Activated CD4-positive, alpha-beta T cell treated with anti-CD3 and anti-CD28 coated beads, Interleukin-2, Interleukin-6, amounts not matched to agents 100 ng/mL and 50 ng/mL, durations not matched to agents 16 hours and 8 hours (primary cell): Measurements from ENCODE around the gene UTP3.
"Not testable (repeated sequence)": the region's sequence is repeated elsewhere in the genome, so short reads cannot be mapped to it uniquely, and the experiment has no call there.

Experiments used
- DNase-seq: peaks from one replicate; pipeline ENCODE4 v3.0.0-alpha.2; 2020

Gene UTP3, protein sequence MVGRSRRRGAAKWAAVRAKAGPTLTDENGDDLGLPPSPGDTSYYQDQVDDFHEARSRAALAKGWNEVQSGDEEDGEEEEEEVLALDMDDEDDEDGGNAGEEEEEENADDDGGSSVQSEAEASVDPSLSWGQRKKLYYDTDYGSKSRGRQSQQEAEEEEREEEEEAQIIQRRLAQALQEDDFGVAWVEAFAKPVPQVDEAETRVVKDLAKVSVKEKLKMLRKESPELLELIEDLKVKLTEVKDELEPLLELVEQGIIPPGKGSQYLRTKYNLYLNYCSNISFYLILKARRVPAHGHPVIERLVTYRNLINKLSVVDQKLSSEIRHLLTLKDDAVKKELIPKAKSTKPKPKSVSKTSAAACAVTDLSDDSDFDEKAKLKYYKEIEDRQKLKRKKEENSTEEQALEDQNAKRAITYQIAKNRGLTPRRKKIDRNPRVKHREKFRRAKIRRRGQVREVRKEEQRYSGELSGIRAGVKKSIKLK

DNA sequence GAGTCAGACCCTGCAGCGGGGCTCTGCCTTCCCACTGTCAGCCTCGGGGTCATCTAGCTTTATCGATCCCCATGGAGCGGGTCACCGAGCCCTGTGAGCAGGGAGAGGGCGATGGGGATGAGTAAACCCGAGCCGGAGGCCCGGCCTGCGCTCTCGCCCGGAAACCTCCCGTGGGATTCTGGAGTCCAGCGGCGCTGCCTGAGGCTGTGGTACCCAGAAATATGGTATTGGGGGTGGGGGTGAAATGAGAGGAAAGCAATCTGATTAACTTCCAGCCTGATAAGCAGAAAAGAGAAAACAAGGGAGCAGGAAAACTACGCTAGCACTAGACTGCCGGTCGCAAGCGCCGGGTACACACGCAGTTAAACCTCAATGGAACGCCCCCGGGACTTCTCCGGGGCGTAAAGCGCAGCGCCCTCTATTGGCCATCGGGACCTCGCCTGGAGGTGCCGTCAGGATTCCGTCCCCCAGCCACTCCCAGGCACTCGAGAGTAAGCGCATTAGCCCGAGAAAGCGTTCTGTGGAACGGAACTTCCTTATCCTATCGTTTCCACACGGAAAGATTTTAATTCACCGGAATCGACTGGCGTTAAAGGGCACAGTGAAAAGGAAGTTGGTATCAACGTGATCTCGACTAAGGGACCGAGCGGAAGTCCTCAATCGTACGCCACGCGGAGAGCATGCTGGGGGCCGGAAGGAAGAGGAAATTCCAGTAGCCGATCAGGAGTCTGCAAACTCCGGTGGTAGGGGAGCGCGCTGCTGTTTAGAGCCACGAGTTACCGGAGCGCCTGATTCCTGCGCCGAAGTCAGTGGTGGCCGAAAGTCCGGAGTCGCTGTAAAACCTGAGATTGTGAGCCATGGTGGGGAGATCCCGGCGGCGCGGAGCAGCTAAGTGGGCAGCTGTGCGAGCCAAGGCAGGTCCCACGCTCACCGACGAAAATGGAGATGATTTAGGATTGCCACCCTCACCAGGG, at the start of gene UTP3:
TSS of gene UTP3 (plus strand) at position 712 of the 974 bp plus-strand sequence. CDS start at position 858, 146 bp downstream.
- peak; percentile 95 for DNase-seq

DNA sequence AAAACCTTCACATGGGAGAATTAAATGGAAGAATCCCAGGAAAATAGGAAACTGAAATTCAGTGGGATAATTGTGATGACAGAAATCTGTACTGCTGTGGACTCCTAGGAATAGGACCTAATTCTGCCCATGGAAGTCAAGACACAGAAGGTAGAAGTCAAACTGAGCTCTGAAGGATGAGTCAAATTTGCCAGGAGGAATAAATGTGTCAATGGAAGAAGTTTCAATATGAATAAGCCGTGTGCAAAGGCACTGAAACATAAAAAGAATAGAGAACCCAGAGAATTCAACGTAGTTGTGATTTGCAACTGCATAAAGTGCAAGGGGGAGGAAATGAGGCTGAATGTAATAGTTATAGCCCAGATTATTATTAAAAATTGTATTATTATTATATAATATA, 48.1 kb upstream of the UTP3 start:
- DNase-seq, result peak; percentile 38

DNA sequence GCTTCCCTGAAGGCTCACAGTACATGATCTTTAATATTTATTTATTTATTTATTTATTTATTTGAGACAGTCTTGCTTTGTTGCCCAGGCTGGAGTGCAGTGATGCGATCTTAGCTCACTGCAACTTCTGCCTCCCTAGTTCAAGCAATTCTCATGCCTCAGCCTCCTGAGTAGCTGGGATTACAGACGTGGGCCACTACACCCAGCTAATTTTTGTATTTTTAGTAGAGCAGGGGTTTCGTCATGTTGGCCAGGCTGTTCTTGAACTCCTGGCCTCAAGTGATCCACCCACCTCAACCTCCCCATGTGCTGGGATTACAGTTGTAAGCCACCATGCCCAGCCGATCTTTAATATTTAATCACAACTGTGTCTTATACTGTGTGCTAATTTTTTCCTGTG, 37.6 kb upstream of the UTP3 start:
- DNase-seq, result not testable (repeated sequence)

DNA sequence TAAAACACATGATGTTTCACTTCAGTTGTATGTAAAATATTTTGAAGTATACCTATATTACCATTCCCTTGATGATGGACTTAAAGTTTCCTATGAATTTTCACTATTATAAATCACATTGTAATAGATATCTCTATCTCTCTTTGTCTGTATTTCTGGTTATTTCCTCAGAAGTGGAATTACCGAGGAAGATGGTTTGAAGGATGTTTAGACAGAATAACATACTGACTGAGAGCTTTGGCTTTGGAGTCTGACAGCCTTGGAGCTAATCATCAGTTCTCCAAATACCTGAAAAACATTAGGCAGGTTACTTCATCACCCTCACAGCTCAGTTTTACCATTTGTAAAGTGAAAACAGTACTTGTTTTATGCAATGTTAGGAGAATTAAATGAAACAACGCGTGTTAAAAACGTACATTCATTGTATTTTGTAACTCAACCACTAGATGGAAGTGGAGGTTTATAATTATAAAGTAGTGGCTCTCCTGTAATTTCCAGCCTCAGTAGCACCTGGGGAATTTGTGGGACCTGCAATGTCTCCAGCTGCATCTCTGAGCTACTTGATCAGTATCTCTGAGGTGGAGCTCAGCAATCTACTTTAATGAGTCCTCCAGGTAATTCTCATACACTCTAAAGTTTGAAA, 36.3 kb upstream of the UTP3 start:
- DNase-seq, result peak; percentile 34

DNA sequence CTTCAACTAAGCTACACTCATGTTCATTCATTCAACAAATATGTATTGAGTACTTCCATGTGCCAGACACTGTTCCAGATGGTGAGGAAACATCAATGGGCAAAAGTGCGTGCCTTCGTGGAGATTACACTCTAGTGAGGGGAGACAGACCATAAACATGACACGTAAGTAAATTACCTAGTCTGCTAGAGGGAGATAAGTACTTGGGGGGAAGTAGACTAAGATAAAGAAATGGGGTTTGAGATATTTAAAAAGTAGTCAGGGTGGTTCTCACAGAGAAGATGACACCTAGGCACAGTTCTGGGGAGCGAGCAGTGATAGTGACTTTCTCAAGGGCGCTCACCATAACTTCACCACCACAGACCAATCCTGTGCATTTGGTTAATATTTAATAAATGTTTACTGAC, 33.7 kb upstream of the UTP3 start:
- DNase-seq, result no peak

DNA sequence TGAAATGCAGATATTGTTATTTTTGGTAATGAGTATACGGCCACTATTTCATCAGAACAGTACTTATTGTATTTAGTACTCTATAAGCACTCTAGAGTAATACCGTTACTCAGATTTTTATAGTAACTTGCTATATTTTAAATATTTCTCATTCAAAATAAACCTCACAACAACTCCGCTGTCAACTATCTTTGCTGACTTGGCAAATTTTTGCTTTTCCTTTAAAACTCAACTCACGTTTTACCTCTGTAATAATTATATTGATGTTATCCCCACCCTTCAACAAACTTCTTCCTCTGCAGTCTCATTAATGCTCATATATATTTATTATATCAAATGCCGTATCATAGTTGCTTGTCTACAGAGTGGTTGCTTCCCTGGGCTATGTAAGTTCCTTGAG, 31.0 kb upstream of the UTP3 start:
- DNase-seq, result no peak

DNA sequence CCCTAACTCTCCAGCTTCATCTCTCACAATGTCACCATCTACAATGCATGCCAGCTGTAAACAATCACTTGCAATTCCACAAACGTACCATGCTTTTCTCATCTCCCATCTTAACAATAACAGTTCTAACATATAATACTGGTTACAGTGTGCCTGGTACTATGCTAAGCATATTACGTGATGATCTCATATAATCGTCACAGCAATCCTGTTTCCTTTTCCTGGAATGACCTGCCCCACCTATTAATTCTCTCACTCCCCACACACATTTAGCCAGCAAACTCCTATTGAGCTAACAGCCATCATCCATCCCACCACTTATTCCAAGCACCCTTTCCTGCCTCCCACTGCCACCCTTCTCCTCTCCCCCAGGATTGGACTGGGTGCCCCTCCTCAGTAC, 29.9 kb upstream of the UTP3 start:
- DNase-seq, result no peak

DNA sequence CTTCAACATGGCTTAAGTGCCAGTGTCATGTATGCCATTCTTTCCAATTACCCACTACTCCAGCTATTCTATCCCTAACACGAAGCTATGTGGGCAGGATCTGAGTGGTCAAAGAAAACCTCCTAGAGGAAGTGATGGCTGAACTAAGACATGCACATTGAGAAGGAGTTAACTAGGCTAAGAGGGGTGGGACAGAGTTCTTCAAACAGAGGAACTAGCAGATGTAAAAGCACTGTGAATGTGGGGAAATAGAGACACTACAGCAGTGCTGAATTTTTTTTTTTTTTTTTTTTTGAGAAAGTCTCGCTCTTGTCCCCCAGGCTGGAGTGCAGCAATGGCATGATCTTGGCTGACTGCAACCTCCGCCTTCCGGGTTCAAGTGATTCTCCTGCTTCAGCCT, 28.2 kb upstream of the UTP3 start:
- DNase-seq, result no peak

DNA sequence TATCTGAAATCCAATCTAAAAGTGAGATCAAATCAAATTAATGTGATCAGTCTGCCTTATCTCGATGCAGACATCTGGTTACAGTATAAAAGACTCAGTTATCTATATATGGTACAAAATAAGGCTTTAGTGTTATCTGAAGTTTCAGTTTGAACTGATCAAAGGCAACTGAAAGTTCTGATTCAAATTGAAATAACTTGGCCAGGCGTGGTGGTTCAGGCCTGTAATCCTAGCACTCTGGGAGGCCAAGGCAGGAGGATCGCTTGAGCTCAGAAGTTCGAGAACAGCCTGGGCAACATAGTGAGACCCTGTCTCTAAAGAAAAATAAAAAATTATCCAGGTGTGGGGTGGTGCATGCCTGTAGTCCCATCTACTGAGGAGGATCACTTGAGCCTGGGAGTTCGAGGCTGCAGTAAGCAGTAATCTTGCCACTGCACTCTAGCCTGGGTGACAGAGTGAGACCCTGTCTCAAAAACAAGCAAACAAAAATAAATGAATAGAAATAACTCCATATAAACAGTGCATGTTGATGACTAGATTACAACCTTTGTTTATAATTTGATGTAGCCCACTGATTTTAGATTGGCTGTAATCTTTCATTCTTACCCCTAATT, 26.9 kb upstream of the UTP3 start:
- DNase-seq, result peak; percentile 68

DNA sequence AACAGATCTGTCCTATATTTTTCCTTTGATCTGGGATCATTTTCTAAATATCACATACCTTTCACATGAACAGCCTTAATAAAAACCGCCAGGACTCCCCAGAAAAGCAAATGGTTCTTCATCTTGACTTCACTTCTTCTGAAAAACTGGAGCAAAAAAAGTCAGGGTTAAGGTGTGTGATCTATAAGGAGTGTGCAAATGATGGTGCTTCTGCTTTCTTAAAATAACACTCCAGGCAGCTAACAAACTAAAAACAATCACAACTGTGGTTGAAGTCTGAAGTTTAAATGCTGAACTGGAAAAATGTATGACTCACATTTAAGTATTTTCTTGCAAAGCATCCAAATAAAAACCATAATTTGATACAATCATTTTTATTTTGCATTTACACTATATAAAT, 22.0 kb upstream of the UTP3 start, which contains the start of gene JCHAIN:
TSS of gene JCHAIN (minus strand) at position 140 of the 400 bp plus-strand sequence. CDS start at position 122, 18 bp downstream.
- DNase-seq, result no peak

DNA sequence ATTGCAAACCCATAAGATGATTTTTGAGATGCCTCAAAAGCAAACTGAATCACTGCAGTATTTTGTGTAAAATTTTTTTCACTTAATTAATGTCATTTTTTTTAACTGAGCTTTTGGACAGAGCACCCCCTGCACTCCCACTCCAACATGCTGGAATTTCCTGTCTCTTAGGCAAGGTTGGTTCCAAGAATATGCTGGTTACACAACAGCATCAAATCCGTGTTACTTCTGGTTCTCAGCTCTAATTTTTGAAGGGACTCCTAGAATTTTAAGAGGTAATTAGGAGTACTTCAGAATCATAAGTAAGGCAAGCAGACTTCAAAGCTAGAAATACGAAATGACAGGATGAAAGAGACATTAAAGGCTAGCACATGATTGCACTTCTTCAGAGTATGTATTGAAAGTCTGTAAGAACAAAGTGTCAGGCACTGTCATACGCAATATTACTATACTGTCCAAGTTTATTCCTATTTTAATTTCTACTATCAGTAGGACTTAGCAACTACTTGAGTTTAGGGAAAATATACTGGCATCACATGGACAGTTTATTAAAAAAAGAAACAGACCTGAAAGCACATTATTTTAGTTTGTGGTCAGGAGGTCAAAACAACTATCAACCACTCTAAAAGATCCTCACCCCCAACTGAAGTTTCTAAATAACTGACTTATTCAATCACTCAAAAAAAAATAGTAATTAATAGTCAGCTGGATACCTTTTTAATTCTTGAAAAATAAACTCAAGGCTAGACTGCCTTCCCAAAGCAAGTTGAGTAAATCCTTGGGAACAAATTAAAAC, 20.4 kb upstream of the UTP3 start:
- no peak for DNase-seq

DNA sequence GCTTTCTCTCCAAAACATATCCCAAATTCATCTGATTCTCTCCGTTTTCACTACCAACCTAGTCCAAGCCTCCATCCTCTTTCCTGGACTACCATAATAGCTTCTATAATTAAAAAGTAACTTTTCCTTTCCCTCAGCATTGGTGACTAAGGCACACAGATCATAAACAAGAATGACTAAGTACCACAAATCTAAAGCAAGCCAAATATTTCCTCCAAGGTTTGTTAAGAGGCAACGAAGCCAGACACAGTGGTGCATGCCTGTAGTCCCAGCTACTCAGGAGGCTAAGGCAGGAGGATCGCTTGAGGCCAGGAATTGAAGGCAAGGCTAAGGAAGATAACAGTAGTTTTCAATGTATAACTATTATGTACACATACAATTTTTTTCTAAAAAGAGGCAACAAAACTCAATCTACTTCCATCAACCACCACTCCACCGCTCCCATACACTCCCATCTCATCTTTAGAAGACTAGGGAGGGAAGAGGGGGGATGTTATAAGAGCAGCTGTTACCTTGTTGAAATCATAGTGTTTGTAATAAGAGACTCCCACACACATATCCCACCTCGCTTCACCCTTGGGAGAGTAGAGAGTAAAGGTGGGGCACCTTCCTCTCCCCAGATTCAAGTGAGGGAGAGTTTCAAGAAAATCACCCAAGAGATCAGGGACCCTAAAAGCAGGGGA, 17.9 kb upstream of the UTP3 start:
- DNase-seq, result no peak

DNA sequence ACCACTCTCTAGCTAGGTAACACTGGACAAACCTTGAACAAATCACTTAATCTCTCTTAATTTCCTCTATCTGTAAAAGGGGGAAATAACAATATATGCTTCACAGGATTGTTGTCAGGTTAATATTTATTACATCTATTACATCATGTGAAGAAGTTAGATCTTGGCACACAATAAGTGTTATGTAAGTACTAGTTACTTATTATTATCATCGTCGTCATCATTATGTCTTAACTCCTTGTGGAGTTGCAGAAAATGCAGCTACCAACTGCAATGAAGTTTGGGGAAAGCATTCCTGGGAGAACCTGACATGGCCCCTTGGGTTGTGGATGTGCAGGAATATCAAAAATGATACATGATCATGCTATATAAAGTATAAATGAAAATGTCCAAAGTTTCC, 17.2 kb upstream of the UTP3 start:
- no peak for DNase-seq

DNA sequence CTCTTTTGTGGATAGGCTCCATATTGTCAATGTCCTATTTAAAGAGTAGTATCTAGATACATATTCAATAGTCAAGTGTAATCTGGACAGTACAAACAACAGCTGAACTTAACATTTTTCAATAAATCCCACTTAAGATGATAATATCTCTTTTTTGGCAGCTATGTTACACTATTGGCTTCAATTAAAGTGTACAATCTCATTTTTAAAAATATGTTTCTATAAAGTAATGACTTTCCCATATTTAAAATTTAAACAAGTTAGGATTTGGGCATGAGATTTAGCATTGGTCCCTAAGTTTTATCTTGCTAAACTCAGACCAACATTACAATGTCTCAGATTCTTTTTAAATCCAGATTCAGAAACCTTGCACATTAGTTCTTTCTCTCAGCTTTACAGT, 14.1 kb upstream of the UTP3 start:
- no peak for DNase-seq

DNA sequence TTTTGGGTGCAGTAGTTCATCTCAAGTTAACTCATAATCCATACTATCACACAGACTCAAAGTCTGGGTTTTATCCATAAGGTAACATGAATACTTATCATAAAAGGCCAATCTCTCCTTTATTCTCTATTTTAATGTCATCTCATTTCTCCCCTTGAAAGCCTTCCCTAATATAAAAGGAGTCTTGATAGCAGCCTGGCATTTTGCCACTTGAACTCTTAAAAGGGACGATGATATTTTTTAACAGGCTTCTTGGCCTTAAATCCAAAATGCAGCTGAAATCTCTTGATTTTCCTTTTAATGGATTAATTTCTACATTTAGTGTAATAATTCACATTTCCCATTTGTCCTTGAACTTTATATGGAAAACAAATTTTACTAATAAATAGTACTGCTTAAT, 13.6 kb upstream of the UTP3 start:
- DNase-seq, result no peak

DNA sequence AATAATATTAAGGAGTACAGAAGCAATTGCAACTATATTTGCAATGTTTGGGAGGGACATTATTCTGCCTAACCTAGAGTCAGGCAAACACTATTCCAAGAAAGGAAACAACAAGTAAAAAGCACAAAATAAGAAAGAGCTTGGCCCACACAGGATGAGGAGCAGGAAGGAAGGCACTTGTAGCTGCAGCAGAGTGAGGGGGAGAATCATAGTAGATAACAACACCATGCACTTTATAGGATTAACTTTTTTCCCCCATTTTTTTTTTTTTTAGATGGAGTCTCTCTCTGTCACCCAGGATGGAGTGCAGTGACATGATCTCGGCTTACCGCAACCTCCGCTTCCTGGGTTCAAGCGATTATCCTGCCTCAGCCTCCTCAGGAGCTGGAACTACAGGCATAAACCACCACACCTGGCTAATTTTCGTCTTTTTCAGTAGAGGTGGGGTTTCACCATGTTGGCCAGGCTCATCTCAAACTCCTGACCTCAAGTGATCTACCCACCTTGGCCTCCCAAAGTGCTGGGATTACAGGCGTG, 11.7 kb upstream of the UTP3 start:
- DNase-seq, result no peak

DNA sequence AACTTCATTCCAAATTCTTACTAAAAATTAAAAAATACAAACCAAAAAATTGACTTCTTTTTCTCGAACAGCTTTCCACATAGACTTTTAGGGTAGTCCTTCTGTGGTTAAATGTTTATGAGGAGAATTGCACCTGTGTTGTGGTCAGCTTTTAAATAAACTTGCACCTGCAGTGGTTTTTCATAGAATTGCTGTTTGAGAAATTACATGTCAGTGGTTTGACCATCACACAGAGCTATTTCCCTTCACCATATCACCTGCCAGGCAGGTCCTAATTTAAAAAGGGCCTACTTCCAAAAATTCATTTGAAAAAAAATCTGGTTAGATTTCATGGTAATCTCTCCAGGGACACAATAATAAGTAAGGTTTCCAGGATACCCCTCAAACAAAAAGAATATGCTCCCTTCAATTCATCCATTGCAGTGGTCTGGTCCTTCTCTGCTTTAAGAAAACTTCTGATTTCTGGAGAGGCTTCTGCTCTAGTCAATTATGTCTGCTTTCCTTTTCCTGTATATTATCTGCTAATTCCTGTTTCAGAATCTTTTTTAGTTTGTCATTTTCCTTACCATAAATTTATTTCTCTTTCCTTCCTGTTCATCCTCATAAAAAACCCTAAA, 9.8 kb upstream of the UTP3 start:
- no peak for DNase-seq

DNA sequence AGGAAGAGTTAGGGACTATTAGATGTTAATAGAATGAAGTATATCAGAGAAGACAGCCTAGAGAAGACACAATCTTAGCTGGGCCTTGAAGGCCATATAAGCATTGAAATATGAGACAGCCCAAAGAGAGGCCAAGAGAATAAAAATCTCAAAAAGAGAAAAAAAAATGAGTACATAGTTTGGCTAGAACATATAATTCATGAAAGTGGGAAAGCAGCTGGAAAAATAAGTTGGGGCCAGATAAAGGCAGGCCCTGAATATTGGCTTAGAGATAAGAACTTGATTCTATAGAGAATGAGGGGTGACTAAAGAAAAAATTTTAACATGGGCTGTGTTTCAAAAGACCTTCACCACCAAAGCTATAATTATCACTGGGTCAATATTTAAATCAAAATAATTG, 7.4 kb upstream of the UTP3 start:
- no peak for DNase-seq

DNA sequence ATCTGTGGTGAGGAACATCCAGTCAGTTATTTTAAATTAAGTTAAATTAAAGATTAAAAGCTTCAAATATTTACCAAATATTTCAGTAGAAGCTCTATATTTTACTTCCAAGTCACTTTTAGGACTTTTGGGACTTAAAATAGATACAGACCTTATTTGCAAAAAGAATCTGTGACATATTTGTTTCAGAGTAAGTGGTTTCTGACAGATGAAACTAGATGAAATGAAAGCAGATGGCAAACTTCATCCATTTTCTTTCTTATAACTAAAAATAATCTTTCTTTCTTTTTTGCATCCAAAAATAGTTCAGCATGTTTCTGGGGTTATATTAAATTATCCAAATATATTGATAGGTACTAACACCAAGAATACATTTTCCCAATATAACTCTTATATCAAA, 6.6 kb upstream of the UTP3 start:
- DNase-seq, result no peak

DNA sequence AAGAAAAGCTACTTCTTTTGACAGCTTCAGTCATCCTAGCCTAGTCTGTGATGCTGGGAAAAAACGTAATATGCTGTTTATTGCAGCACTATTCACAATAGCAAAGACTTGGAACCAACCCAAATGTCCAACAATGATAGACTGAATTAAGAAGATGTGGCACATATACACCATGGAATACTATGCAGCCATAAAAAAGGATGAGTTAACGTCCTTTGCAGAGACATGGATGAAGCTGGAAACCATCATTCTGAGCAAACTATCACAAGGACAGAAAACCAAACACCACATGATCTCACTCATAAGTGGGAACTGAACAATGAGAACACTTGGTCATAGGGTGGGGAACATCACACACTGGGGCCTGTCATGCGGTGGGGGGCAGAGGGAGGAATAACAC, 6.2 kb upstream of the UTP3 start:
- not testable (repeated sequence) for DNase-seq
